GM19193 (cell line): Measurements from ENCODE around the gene FKBP6.

Experiments
- POLR2A ChIP-seq: IDR thresholded peaks from 4 replicates; pipeline ENCODE4 v1.6.1; 2011; ENCODE audit not compliant: insufficient read depth, insufficient read length; ENCODE audit errors: extremely low read depth

Gene FKBP6

GRCh38 chr7:73359306-73359705 lies 31.3 kb downstream of the FKBP6 start:
- TF ChIP-seq POLR2A: no peak

GRCh38 chr7:73359746-73360375 lies 31.9 kb downstream of the FKBP6 start:
- no peak for TF ChIP-seq POLR2A

- no peak for TF ChIP-seq POLR2A
Observed at GRCh38 chr7:73363225-73364005, 35.5 kb downstream of the FKBP6 start.

- TF ChIP-seq POLR2A: no peak
Observed at GRCh38 chr7:73364006-73364728, 36.2 kb downstream of the FKBP6 start.

- TF ChIP-seq POLR2A: no peak
Observed at GRCh38 chr7:73366127-73366526, 38.2 kb downstream of the FKBP6 start.

GRCh38 chr7:73366990-73367389 lies 39.0 kb downstream of the FKBP6 start:
- TF ChIP-seq POLR2A: no peak

GRCh38 chr7:73369009-73369408 lies 41.0 kb downstream of the FKBP6 start:
- TF ChIP-seq POLR2A: no peak

GRCh38 chr7:73369622-73370021 lies 41.7 kb downstream of the FKBP6 start:
- TF ChIP-seq POLR2A: no peak

GRCh38 chr7:73373741-73374140 lies 45.8 kb downstream of the FKBP6 start:
- TF ChIP-seq POLR2A: no peak

- no peak for TF ChIP-seq POLR2A
Observed at GRCh38 chr7:73376671-73377412, 48.9 kb downstream of the FKBP6 start.

- no peak for TF ChIP-seq POLR2A
Observed at GRCh38 chr7:73382934-73383503, 55.1 kb downstream of the FKBP6 start.

GRCh38 chr7:73387221-73387828 lies 59.4 kb downstream of the FKBP6 start:
- TF ChIP-seq POLR2A: no peak

- TF ChIP-seq POLR2A: no peak
Observed at GRCh38 chr7:73387908-73388414, 60.0 kb downstream of the FKBP6 start.

GRCh38 chr7:73391396-73391795 lies 63.4 kb downstream of the FKBP6 start:
- no peak for TF ChIP-seq POLR2A
